ENCODE results near the gene GFPT2.

Gene GFPT2

GRCh38 chr5:180379355-180380070 is 26.4 kb upstream of the GFPT2 start:
- Histone ChIP-seq H3K36me3 (ENCODE audit: low read depth) (no peaks in the 10 kb centered on the region), H3K4me1 (ENCODE audit: insufficient read depth, poor library complexity, severe bottlenecking) (no peaks in the 10 kb centered on the region), H3K4me3 (ENCODE audit: severe bottlenecking) (no peak overlapping the region), H3K27ac (ENCODE audit: poor library complexity, severe bottlenecking) (no peak overlapping the region), H3K9me3 (ENCODE audit: severe bottlenecking) (no peaks in the 10 kb centered on the region), H3K27me3 (ENCODE audit: insufficient read depth, poor library complexity, severe bottlenecking) (no peaks in the 10 kb centered on the region)
- no peak for TF ChIP-seq CTCF (IDR thresholded peaks at IDR 0.05; ENCODE audit: poor library complexity, severe bottlenecking)
- ATAC-seq (ENCODE audit: low read depth) (no peak), DNase-seq (ENCODE audit: low spot score) (no peak)

GRCh38 chr5:180378438-180379344 is 25.6 kb upstream of the GFPT2 start:
- no peaks in the 10 kb centered on the region for H3K36me3 ChIP-seq (ENCODE audit: low read depth)
- no peak overlapping the region for H3K4me3 ChIP-seq (ENCODE audit: severe bottlenecking)
- no peak for DNase-seq (ENCODE audit: low spot score)
- no peak for TF ChIP-seq CTCF (IDR thresholded peaks at IDR 0.05; ENCODE audit: poor library complexity, severe bottlenecking)
- no peak overlapping the region for H3K27ac ChIP-seq (ENCODE audit: poor library complexity, severe bottlenecking)
- no peaks in the 10 kb centered on the region for H3K4me1 ChIP-seq (ENCODE audit: insufficient read depth, poor library complexity, severe bottlenecking)
- no peak for ATAC-seq (ENCODE audit: low read depth)
- H3K9me3 ChIP-seq (ENCODE audit: severe bottlenecking): no peaks in the 10 kb centered on the region
- H3K27me3 ChIP-seq (ENCODE audit: insufficient read depth, poor library complexity, severe bottlenecking): no peaks in the 10 kb centered on the region

GRCh38 chr5:180377556-180378197 is 24.5 kb upstream of the GFPT2 start:
- no peaks in the 10 kb centered on the region for H3K9me3 ChIP-seq (ENCODE audit: severe bottlenecking)
- DNase-seq (ENCODE audit: low spot score): no peak
- no peak for TF ChIP-seq CTCF (IDR thresholded peaks at IDR 0.05; ENCODE audit: poor library complexity, severe bottlenecking)
- no peaks in the 10 kb centered on the region for H3K4me1 ChIP-seq (ENCODE audit: insufficient read depth, poor library complexity, severe bottlenecking)
- no peaks in the 10 kb centered on the region for H3K36me3 ChIP-seq (ENCODE audit: low read depth)
- ATAC-seq (ENCODE audit: low read depth): no peak
- H3K27ac ChIP-seq (ENCODE audit: poor library complexity, severe bottlenecking): no peak overlapping the region
- no peak overlapping the region for H3K4me3 ChIP-seq (ENCODE audit: severe bottlenecking)
- H3K27me3 ChIP-seq (ENCODE audit: insufficient read depth, poor library complexity, severe bottlenecking): no peaks in the 10 kb centered on the region

- DNase-seq (ENCODE audit: low spot score) (no peak), ATAC-seq (ENCODE audit: low read depth) (no peak)
- H3K27me3 ChIP-seq (ENCODE audit: insufficient read depth, poor library complexity, severe bottlenecking): no peaks in the 10 kb centered on the region
- no peak overlapping the region for H3K27ac ChIP-seq (ENCODE audit: poor library complexity, severe bottlenecking)
- no peaks in the 10 kb centered on the region for H3K9me3 ChIP-seq (ENCODE audit: severe bottlenecking)
- H3K36me3 ChIP-seq (ENCODE audit: low read depth): no peaks in the 10 kb centered on the region
- no peak overlapping the region for H3K4me3 ChIP-seq (ENCODE audit: severe bottlenecking)
- H3K4me1 ChIP-seq (ENCODE audit: insufficient read depth, poor library complexity, severe bottlenecking): no peaks in the 10 kb centered on the region
- TF ChIP-seq CTCF (IDR thresholded peaks at IDR 0.05; ENCODE audit: poor library complexity, severe bottlenecking): no peak
Measured at GRCh38 chr5:180376511-180376910, 23.4 kb upstream of the GFPT2 start.
